ENCODE data around the gene LRFN2.

- no peak for TF ChIP-seq POLR2AphosphoS5 (IDR thresholded peaks at IDR 0.05; ENCODE audit: low read depth, low read length)
- TF ChIP-seq POLR2A (IDR thresholded peaks at IDR 0.05; ENCODE audit: low read depth, low read length), result no peak
- TF ChIP-seq SPI1 (IDR thresholded peaks at IDR 0.05; ENCODE audit: low read depth, low read length), result no peak
- no peak for TF ChIP-seq PAX5 (IDR thresholded peaks at IDR 0.05; ENCODE audit: insufficient read depth, low read length, severe bottlenecking)
These were observed 234.5 kb downstream of the LRFN2 start for GRCh38 chr6:40352527-40353170.

All from GM12891 (cell line).